ENCODE measurements around the gene LRRFIP2.

DNA sequence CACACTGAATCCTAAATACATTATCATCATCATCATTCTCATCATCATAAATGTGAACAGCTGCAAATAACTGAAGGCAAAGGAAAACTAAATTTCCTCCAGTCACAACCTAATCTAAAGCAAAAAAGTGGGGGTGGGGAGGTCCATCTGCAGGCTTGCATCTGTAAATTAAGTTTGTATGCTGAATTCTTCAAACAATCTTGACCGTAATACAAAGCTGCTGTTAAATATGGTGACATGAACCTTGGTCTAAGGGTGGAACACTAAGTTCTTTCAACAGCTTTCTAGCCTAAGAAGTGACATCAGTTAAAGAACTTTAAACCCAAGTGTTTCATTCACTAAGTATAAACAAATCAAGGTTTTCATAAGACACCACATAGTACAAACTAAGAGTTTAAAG lies 4.3 kb downstream of the LRRFIP2 start:
- no peak for TF ChIP-seq POLR2A (IDR thresholded peaks at IDR 0.05)
- TF ChIP-seq, protein P1, sequence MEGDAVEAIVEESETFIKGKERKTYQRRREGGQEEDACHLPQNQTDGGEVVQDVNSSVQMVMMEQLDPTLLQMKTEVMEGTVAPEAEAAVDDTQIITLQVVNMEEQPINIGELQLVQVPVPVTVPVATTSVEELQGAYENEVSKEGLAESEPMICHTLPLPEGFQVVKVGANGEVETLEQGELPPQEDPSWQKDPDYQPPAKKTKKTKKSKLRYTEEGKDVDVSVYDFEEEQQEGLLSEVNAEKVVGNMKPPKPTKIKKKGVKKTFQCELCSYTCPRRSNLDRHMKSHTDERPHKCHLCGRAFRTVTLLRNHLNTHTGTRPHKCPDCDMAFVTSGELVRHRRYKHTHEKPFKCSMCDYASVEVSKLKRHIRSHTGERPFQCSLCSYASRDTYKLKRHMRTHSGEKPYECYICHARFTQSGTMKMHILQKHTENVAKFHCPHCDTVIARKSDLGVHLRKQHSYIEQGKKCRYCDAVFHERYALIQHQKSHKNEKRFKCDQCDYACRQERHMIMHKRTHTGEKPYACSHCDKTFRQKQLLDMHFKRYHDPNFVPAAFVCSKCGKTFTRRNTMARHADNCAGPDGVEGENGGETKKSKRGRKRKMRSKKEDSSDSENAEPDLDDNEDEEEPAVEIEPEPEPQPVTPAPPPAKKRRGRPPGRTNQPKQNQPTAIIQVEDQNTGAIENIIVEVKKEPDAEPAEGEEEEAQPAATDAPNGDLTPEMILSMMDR (IDR thresholded peaks at IDR 0.05), result no peak
